Panc1 (cell line): ENCODE measurements around the gene CASP12.

ENCODE experiments used
- CTCF ChIP-seq: fragments of 450-650 bp; IDR thresholded peaks from 2 replicates; pipeline ENCODE4 v1.5.1; 2017; ENCODE audit warnings: mild to moderate bottlenecking
- POLR2AphosphoS5 ChIP-seq: IDR thresholded peaks from 2 replicates; pipeline ENCODE4 v1.6.1; 2012; ENCODE audit warnings: mild to moderate bottlenecking, low read depth, low read length, moderate library complexity

DNA sequence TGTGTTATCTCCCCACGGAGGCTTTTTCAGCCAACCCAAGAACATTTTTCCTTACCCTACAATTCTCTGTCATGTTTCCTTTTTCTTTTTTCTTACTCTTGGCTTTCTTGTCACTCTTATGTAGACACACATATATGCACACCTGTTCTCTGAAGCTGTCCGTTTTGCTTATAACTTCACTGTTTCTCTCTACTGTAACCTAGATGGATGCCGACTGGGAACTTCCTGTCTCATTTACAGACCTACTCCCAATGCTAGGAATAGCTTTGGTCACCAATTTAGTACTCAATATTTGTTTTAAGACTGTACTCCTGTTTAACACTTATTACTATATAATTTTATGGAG, 9.9 kb upstream of the CASP12 start:
- no peak for TF ChIP-seq CTCF
- no peak for TF ChIP-seq POLR2AphosphoS5
